ENCODE measurements around the gene ACSL6.

ACSL6 gene, protein sequence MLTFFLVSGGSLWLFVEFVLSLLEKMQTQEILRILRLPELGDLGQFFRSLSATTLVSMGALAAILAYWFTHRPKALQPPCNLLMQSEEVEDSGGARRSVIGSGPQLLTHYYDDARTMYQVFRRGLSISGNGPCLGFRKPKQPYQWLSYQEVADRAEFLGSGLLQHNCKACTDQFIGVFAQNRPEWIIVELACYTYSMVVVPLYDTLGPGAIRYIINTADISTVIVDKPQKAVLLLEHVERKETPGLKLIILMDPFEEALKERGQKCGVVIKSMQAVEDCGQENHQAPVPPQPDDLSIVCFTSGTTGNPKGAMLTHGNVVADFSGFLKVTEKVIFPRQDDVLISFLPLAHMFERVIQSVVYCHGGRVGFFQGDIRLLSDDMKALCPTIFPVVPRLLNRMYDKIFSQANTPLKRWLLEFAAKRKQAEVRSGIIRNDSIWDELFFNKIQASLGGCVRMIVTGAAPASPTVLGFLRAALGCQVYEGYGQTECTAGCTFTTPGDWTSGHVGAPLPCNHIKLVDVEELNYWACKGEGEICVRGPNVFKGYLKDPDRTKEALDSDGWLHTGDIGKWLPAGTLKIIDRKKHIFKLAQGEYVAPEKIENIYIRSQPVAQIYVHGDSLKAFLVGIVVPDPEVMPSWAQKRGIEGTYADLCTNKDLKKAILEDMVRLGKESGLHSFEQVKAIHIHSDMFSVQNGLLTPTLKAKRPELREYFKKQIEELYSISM

DNA sequence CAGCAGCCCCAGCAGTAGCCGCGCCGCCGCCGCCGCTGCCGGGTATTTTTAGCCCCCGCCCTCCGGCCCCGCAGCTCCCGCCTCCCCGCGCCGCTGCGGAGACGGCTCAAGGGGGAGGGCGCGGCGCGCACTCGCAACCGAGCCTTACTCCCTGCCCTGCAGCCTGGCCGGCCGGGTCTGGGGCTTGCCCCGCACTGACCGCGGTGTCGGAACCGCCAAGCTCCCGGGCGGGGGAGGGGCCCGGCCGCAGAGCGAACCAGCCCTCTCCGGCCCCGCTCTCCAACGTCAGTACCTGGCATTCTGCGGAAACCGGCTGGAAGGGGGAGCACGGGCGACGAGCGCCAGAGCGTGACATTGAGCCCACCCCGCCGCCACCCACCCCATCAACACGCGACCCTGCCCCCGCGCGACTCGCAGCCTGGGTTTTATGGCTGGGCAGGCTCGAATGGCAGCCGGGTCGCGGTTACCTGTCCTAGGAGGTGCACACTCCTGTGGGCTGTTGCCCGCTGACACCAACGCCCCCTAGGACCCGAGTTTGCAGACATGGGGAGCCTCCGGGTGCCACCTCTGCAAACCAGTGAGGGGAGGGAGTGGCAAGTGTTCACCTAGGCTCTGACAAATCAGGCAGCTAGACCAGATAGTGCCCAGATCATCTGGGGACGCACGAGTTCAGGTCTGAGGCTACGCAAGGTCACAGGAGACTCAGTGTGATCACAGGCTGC lies at the start of gene ACSL6:
TSS of gene ACSL6 (minus strand) at position 37 of the 722 bp plus-strand sequence. CDS start 105 bp downstream, outside the sequence.
- DNase-seq = no peak

GRCh38 chr5:132060501-132061161 lies 49.2 kb upstream of the ACSL6 start, which contains the start of gene IL3:
TSS of gene IL3 (plus strand) at chr5:132060655. CDS start at chr5:132060707, 52 bp downstream.
- DNase-seq = no peak

DNA sequence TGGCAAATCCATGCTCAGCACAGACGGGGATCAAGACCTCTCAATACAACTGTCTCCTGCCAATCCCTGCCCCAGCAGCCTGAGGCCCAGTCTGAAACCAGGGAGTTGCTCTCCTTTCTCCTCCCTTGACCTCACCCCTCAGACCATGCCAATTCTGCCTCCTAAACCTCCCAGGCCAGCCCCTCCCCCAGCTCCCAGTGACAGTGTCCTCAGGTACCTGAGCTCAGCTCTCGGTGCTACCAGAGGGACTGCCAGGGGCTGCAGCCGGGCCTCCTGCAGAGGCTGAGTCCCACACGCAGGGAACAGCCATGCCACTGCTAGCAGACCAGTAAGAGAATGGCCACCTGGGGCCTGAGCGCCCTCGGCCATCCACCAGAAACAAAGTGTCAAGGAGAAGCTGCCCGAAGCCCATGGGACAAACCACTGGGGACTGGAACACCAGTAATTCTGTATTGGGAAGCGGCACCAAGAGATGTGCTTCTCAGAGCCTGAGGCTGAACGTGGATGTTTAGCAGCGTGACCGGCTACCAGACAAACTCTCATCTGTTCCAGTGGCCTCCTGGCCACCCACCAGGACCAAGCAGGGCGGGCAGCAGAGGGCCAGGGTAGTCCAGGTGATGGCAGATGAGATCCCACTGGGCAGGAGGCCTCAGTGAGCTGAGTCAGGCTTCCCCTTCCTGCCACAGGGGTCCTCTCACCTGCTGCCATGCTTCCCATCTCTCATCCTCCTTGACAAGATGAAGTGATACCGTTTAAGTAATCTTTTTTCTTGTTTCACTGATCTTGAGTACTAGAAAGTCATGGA lies 48.4 kb upstream of the ACSL6 start:
- DNase-seq = no peak

DNA sequence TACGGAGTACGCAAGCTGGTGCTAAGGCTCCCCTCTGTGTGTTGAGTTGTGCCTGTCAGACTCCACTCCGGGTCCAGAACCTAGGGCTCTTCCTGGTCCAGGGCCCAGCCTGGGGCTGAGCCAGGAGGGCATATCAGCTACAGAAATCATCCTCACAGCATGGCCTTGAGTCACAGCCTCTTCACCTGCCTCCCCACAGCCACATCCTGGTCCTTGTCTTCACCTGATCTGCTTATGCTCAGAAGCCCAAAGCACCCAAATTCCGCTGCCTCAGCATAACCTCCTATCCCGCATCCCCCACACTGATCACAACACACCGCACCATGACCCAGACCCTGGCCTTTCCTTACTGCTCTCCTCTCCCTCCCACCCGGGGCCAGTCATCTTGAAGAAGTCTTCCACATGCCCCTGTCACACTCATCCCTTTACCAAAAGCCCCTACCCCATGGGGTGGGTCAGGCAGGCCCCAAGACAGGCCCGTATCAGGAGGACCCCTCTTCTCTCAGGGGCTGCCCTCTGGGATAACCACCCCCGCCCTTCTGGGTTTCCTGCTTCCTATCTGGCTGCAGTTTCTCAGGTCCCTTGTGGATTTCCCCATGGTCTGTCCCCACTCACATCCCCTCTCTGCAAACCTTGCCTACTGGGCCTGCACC lies 47.7 kb upstream of the ACSL6 start:
- DNase-seq = no peak

DNA sequence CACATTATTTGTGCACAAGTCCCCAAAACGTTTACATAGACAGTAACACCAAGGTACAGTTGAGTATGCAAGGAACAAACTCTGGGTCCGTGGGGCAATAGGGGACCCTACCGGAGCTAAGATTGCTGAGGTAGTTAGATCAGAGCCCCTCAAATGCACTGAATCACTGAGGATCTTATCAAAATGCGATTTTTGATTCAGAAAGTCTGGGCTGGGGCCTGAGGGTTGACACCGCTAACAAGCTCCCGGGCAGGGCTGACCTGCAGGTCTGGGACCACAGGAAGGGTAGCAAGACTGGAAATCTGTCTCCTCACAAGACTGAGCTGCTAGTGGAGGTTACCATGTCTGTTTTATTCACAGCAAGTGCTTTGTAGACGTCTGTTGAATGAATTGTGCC lies 47.2 kb upstream of the ACSL6 start:
- DNase-seq = no peak

DNA sequence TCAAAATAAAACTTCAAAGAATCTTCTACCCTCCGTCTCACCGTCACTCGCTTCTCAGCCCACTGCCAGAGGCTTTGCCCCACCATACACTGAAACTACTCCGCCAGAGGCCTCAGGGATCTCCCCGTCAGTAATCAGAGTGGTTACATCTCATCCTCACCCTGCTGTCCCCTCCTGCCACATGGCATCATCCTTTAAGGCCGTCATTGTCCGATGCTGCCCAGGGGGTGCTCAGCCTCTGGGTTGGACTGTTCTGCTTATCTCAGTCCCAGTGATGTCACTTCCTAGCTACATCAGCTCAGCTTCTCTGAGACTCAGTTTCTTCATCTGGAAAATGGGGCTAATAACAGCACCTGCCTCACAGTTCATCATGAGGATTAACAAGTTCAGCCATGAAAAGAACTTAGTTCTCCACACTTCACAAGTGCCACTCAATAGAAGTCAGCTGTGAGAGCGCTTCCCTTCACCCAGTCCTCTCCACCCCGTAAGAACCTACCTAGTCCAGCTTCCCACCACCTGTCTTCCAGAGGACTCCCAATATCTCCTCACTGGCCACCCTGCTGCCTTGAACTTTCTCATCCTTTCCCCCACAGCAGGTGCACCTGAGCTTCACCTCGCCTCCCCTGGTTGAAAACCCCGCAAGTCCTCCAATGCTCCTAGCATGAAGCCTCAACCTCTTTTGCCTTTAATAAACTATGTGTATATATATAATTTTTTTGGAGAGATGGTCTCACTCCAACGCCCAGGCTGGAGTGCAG lies 46.2 kb upstream of the ACSL6 start:
- no peak for DNase-seq

GRCh38 chr5:132056610-132057497 lies 45.4 kb upstream of the ACSL6 start:
- DNase-seq = no peak

DNA sequence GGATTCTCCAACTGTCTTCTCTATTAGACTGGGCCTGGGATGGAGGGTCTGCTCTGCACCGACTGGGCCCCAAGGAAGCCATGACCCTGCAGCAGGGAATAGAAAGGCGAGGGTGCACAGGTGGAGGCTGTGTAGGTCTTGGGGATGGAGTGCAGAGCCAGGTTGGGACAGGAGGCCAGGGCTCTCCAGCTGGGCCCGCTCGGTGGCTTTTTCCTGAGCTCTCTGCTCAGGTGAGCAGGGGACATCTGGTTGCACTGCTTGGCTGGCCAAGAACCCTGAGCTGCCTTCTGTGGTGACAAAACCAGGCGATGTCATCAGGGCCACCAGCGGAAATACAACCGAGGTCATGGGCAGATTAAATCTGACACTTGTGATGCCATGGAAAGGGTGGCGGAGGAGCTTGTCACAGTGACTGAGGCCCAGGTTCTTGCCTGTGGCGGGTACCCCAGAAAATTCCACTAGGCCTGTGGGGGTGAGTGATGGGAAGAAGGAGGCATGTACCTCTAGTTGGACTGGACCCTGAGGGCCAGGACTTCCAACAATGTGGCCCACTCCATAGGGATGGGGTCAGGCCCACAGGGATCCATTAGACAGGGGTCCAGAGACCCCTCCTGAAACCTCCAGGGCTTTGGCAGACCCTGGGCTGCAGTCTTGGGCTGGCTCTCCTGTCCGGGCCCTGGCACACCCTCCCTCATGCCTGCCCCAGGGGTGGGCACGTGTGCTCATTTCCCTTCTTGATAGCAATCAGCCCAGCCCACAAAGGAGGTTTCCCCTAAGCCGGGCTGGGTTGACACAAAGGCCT lies 44.6 kb upstream of the ACSL6 start:
- peak; percentile 51 for DNase-seq

DNA sequence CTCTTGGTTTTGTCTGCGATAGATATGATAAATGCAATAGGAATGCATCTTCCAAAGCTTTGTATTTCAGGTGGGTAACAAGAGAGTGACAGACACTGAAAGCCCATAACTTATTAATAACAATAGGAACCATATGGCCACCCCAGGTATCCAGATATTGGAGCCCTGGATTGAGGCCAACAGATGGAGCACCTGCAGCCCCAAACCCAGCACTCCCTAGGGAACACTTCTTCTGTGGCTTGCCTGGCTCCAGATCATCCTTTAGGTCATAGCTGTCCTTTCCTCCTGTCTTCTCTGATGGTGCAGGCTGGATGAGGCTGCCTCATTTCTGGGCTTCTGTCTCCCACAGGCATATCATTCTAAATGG lies 44.0 kb upstream of the ACSL6 start:
- DNase-seq = no peak

- no peak for DNase-seq
Measured at GRCh38 chr5:132054697-132055440, 43.4 kb upstream of the ACSL6 start.

- no peak for DNase-seq
Measured at GRCh38 chr5:132054031-132054696, 42.7 kb upstream of the ACSL6 start.

- DNase-seq = no peak
Measured at GRCh38 chr5:132053483-132053882, 42.0 kb upstream of the ACSL6 start.

GRCh38 chr5:132052520-132052919 lies 41.1 kb upstream of the ACSL6 start:
- no peak for DNase-seq

DNA sequence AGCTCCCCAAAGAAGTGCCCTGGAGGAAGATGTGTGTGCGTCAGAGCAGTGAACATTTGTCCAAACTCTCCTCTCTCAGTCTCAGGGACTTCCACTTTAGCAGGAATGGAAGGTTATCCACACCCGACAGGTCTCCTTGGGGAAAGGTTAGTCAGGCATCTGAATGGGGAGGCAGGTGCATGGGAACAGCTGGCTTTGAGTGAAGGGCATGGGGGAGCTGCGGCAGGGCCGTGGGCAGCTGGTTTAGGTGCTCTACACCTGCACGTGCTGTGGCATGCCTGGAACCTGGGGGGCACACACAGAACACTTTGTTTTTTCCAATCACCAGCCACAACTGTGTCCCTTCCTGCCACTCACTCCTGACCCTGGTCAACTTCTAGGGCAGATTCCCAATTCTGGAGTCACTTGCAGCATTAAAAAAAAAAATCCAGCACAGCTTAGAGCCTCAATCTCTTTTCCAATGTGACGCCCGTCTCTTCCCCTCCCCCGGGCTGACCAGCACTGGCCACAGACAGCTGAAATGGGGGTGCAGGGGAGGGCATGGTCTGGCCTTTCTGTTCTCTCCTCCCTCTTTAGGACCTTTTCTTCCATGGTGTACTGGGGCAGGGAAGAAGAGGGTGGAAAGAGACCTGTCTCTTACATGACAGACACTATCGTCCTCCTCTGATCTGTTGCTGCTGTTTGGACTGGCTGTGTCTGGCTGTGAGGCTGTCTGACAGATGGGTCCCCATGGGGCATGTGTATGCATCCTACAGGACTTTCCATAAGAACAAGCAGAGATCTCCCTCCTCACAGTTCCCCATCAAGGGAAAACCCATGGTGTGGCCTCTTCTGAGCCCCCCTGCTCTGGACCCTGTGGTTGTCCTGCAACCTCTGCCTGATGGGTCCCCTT lies 39.4 kb upstream of the ACSL6 start:
- no peak for DNase-seq

DNA sequence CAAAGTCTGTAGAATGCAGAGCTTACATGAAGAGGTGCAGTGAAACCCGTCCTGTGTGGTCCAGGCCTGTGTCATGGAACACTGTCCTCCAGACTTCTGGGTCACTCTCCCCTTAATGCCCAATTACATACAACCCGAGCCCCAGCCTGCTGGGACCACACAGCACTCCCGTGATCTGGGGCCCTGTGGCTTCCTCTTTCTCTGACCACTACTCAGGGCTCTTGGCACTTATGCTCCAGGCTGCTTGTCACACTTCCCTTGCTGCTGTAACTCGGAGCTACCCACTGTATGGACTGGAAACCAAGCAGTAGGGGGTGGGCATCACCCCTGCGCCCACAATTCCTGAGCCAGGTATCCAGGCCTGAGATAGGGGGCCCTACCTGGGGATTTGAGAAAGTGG lies 38.7 kb upstream of the ACSL6 start:
- DNase-seq = peak; percentile 63

GRCh38 chr5:132049559-132049958 lies 38.1 kb upstream of the ACSL6 start:
- no peak for DNase-seq

All from GDM1 (cell line).